H1 (cell line): ENCODE measurements around the gene ALLC. TPM values are rescaled to one million over a fixed set of nuclear protein-coding genes. Genes with fewer than 3 reads are reported as not detected.

Source experiments
- CTCF ChIA-PET: fragments of 300-600 bp; sonication (Branson Sonifier 250); formaldehyde crosslinking; loops from one replicate; lab custom pipeline; 2021; ENCODE audit not compliant: partially characterized antibody; lab: Charles Lee
- POLR2A ChIA-PET: fragments of 300-600 bp; sonication (Branson Sonifier 250); formaldehyde crosslinking; loops from one replicate; lab custom pipeline; 2021; ENCODE audit warnings: inconsistent platforms; ENCODE audit not compliant: partially characterized antibody; lab: Charles Lee
- DNase-seq, 2 experiments: peaks; one replicate each; pipeline versions ENCODE4 v3.0.0 to v3.0.0-alpha.2; 2010 to 2022; ENCODE audit warnings: low spot score in 2 of 2, low read depth in 1 of 2, mixed read lengths in 1 of 2
- FAIRE-seq: peaks from 2 replicates; lab custom pipeline; 2011; peaks lifted over from hg19 to GRCh38; lab: Jason Lieb, UNC
- H2AFZ ChIP-seq: 2 replicates; pipeline ENCODE4 v1.8.1; 2012; ENCODE audit warnings: low read length, inconsistent platforms
- H2AK5ac ChIP-seq: 2 replicates; pipeline ENCODE4 v1.6.1; 2013; ENCODE audit warnings: low read depth, low read length
- H2BK120ac ChIP-seq: replicated peaks from 2 replicates; pipeline ENCODE3; 2013; ENCODE audit warnings: low read depth, low read length, inconsistent platforms
- H2BK12ac ChIP-seq: 2 replicates; pipeline ENCODE4 v1.6.1; 2013; ENCODE audit warnings: low read depth, low read length
- H2BK15ac ChIP-seq: 2 replicates; pipeline ENCODE4 v1.6.1; 2013; ENCODE audit warnings: low read length
- H2BK20ac ChIP-seq: 2 replicates; pipeline ENCODE4 v1.6.1; 2013; ENCODE audit warnings: low read length
- H2BK5ac ChIP-seq: 2 replicates; pipeline ENCODE4 v1.6.1; 2013; ENCODE audit warnings: low read depth, low read length
- H3K14ac ChIP-seq: 2 replicates; pipeline ENCODE4 v1.6.1; 2013; ENCODE audit warnings: inconsistent platforms; ENCODE audit not compliant: insufficient read length
- H3K18ac ChIP-seq: 2 replicates; pipeline ENCODE4 v1.6.1; 2013; ENCODE audit warnings: low read length; ENCODE audit errors: extremely low read depth
- H3K23ac ChIP-seq: 2 replicates; pipeline ENCODE4 v1.6.1; 2013; ENCODE audit warnings: inconsistent platforms; ENCODE audit not compliant: insufficient read length
- H3K23me2 ChIP-seq: 2 replicates; pipeline ENCODE4 v1.6.1; 2013; ENCODE audit warnings: low read depth, low read length
- H3K27ac ChIP-seq: 2 replicates; pipeline ENCODE4 v1.6.1; 2011; ENCODE audit warnings: low read depth, low read length, inconsistent platforms
- H3K27me3 ChIP-seq, 4 experiments: replicated peaks in 1 of 4; 1 replicate in 1 of 4; 2 replicates in 3 of 4; pipeline versions ENCODE4 v1.6.1 to v1.8.1; 2011 to 2013; ENCODE audit warnings: low read length in 3 of 4, mild to moderate bottlenecking in 3 of 4, inconsistent platforms in 2 of 4, mixed read lengths in 2 of 4, moderate library complexity in 1 of 4; ENCODE audit not compliant: control insufficient read depth in 3 of 4, insufficient read depth in 3 of 4; ENCODE audit errors: extremely low read depth in 1 of 4
- H3K36me3 ChIP-seq, 4 experiments: 2 replicates each; pipeline versions ENCODE4 v1.6.1 to v1.8.1; 2011 to 2013; ENCODE audit warnings: mild to moderate bottlenecking in 4 of 4, low read length in 3 of 4, moderate library complexity in 2 of 4, control low read depth in 1 of 4, inconsistent platforms in 1 of 4; ENCODE audit not compliant: insufficient read depth in 4 of 4, control insufficient read depth in 2 of 4
- H3K4ac ChIP-seq: replicated peaks from 2 replicates; pipeline ENCODE3; 2013; ENCODE audit warnings: low read length, low read depth, mixed read lengths, inconsistent platforms; ENCODE audit not compliant: insufficient read length
- H3K4me1 ChIP-seq, 4 experiments: replicated peaks in 1 of 4; 1 replicate in 1 of 4; 2 replicates in 3 of 4; pipeline versions ENCODE4 v1.6.1 to v1.8.1; 2011 to 2013; ENCODE audit warnings: low read length in 3 of 4, inconsistent platforms in 2 of 4, mixed read lengths in 1 of 4; ENCODE audit not compliant: insufficient read depth in 4 of 4, control insufficient read depth in 3 of 4
- H3K4me2 ChIP-seq, 2 experiments: 2 replicates each; pipeline versions ENCODE4 v1.6.1 to v1.8.1; 2011 to 2013; ENCODE audit warnings: low read depth in 2 of 2, low read length in 2 of 2, control low read depth in 1 of 2, inconsistent platforms in 1 of 2, mild to moderate bottlenecking in 1 of 2; ENCODE audit not compliant: insufficient read depth in 1 of 2
- H3K4me3 ChIP-seq, 4 experiments: fragments of 200-600, 300-600 bp in 1 of 4; sonication (generic), shearing (Covaris generic), sonication (Bioruptor Twin) in 1 of 4; 2 replicates each; pipeline versions ENCODE4 v1.5.1 to v1.8.1; 2011 to 2016; ENCODE audit warnings: low read length in 4 of 4, low read depth in 3 of 4, control low read depth in 2 of 4, inconsistent platforms in 2 of 4, mild to moderate bottlenecking in 2 of 4, mixed read lengths in 1 of 4, moderate library complexity in 1 of 4; ENCODE audit not compliant: insufficient read depth in 2 of 4; ENCODE audit errors: extremely low read depth in 1 of 4
- H3K56ac ChIP-seq: replicated peaks from 2 replicates; pipeline ENCODE3; 2013; ENCODE audit warnings: low read depth, mild to moderate bottlenecking, mixed read lengths, low read length, inconsistent platforms; ENCODE audit not compliant: insufficient read length
- H3K79me1 ChIP-seq: 2 replicates; pipeline ENCODE4 v1.6.1; 2013; ENCODE audit warnings: low read depth, low read length, control low read depth
- H3K79me2 ChIP-seq, 2 experiments: 2 replicates each; pipeline versions ENCODE4 v1.6.1 to v1.8.1; 2012 to 2013; ENCODE audit warnings: low read length in 2 of 2, mild to moderate bottlenecking in 2 of 2, inconsistent platforms in 1 of 2; ENCODE audit not compliant: insufficient read depth in 2 of 2, control insufficient read depth in 1 of 2
- H3K9ac ChIP-seq, 4 experiments: replicated peaks in 1 of 4; 1 replicate in 1 of 4; 2 replicates in 3 of 4; pipeline versions ENCODE4 v1.6.1 to v1.8.1; 2011 to 2013; ENCODE audit warnings: low read depth in 3 of 4, low read length in 3 of 4, control low read depth in 2 of 4, mild to moderate bottlenecking in 2 of 4, moderate library complexity in 2 of 4, inconsistent platforms in 1 of 4; ENCODE audit errors: extremely low read depth in 1 of 4
- H3K9me3 ChIP-seq, 2 experiments: 2 replicates each; pipeline versions ENCODE4 v1.6.1 to v1.8.1; 2012 to 2013; ENCODE audit warnings: mild to moderate bottlenecking in 2 of 2, moderate library complexity in 2 of 2, control low read depth in 1 of 2, inconsistent platforms in 1 of 2, low read depth in 1 of 2, low read length in 1 of 2, mixed read lengths in 1 of 2; ENCODE audit not compliant: insufficient read depth in 2 of 2
- H4K20me1 ChIP-seq, 2 experiments: replicated peaks in 1 of 2; 2 replicates each; pipeline versions ENCODE3 to v1.8.1; 2011 to 2013; ENCODE audit warnings: inconsistent platforms in 2 of 2, low read length in 2 of 2, mild to moderate bottlenecking in 1 of 2; ENCODE audit not compliant: insufficient read depth in 2 of 2, control insufficient read depth in 1 of 2
- H4K5ac ChIP-seq: 2 replicates; pipeline ENCODE4 v1.6.1; 2013; ENCODE audit warnings: low read length, low read depth, mixed read lengths, inconsistent platforms; ENCODE audit not compliant: insufficient read length
- H4K8ac ChIP-seq: 2 replicates; pipeline ENCODE4 v1.8.0; 2013; ENCODE audit warnings: mild to moderate bottlenecking, moderate library complexity, low read length, inconsistent platforms; ENCODE audit not compliant: insufficient read depth; ENCODE audit errors: extremely low read depth
- H4K91ac ChIP-seq: replicated peaks from 2 replicates; pipeline ENCODE3; 2013; ENCODE audit warnings: low read length, mixed read lengths, inconsistent platforms; ENCODE audit not compliant: insufficient read length
- CBX8 ChIP-seq: fragments of 300-800, 300-1000 bp; sonication (generic); IDR thresholded peaks from 2 replicates; pipeline ENCODE4 v1.7.1; 2016; ENCODE audit warnings: low read depth, low read length, borderline replicate concordance
- CREB1 ChIP-seq: IDR thresholded peaks from 2 replicates; pipeline ENCODE4 v1.6.1; 2012; ENCODE audit warnings: inconsistent platforms
- CTCF ChIP-seq, 3 experiments: IDR thresholded peaks; 1 replicate in 2 of 3; 2 replicates in 1 of 3; pipeline versions ENCODE4 v1.5.1 to v1.6.1; 2011; ENCODE audit warnings: low read length in 3 of 3, mild to moderate bottlenecking in 3 of 3, inconsistent platforms in 2 of 3, low read depth in 1 of 3, moderate library complexity in 1 of 3; ENCODE audit not compliant: insufficient read depth in 1 of 3; ENCODE audit errors: control extremely low read depth in 1 of 3
- EGR1 ChIP-seq: IDR thresholded peaks from 2 replicates; pipeline ENCODE4 v1.6.1; 2011; ENCODE audit warnings: low read depth, low read length, borderline replicate concordance
- EZH2 ChIP-seq: fragments of 200-600 bp; sonication (generic); IDR thresholded peaks from 2 replicates; pipeline ENCODE4 v1.7.1; 2012; ENCODE audit warnings: low read depth, mild to moderate bottlenecking, moderate library complexity, low read length, inconsistent platforms; ENCODE audit not compliant: severe bottlenecking
- MAFK ChIP-seq: IDR thresholded peaks from 2 replicates; pipeline ENCODE4 v1.6.1; 2012; ENCODE audit warnings: low read depth, mild to moderate bottlenecking, improper control_type of control experiment, low read length
- POLR2A ChIP-seq, 2 experiments: IDR thresholded peaks; 1 replicate in 1 of 2; 2 replicates in 1 of 2; pipeline ENCODE4 v1.6.1; 2011; ENCODE audit warnings: low read depth in 2 of 2, low read length in 2 of 2, mild to moderate bottlenecking in 2 of 2; ENCODE audit errors: control extremely low read depth in 1 of 2
- SAP30 ChIP-seq: fragments of 300-600 bp; sonication (generic); IDR thresholded peaks from 2 replicates; pipeline ENCODE4 v1.7.1; 2012; ENCODE audit warnings: low read length, moderate library complexity, mild to moderate bottlenecking, inconsistent platforms; ENCODE audit not compliant: insufficient read depth, insufficient replicate concordance
- SIX5 ChIP-seq: IDR thresholded peaks from 2 replicates; pipeline ENCODE4 v1.6.1; 2011; ENCODE audit warnings: mild to moderate bottlenecking, low read depth, low read length
- SP4 ChIP-seq: IDR thresholded peaks from 2 replicates; pipeline ENCODE4 v1.6.1; 2012; ENCODE audit warnings: low read length, inconsistent platforms
- TAF7 ChIP-seq: optimal IDR thresholded peaks from 2 replicates; pipeline ENCODE3; 2011; ENCODE audit warnings: low read depth, mild to moderate bottlenecking, inconsistent platforms, low read length, moderate library complexity, borderline replicate concordance
- WGBS, 2 experiments: shearing (Covaris generic) in 1 of 2; methylation state at CpG; one replicate each; pipeline versions ENCODE4 v1.1.6 to v1.1.7; 2013 to 2015; ENCODE audit warnings: low lambda C conversion rate in 2 of 2, mixed read lengths in 2 of 2, inconsistent platforms in 1 of 2, low coverage in 1 of 2, missing lambda C conversion rate in 1 of 2; ENCODE audit not compliant: insufficient replicate concordance in 2 of 2, insufficient coverage in 1 of 2, insufficient read length in 1 of 2; ENCODE audit errors: extremely low coverage in 1 of 2, missing lambda C conversion rate in 1 of 2; 5-methylcytosine and 5-hydroxymethylcytosine counted together
- polyA plus RNA-seq, 7 experiments: library from polyadenylated mRNA; depleted of rRNA in 3 of 7; stranded (reverse) in 5 of 7; unstranded in 2 of 7; fragments of >200 nt in 5 of 7; fragments of 200-250 nt in 2 of 7; gene quantifications; 1 replicate in 5 of 7; 2 replicates in 1 of 7; 4 replicates in 1 of 7; pipeline versions ENCODE4 v1.2.1 to v1.2.3, GENCODE V29; 2011 to 2013; ENCODE audit warnings: missing spikeins in 2 of 7, mixed read lengths in 2 of 7
- total RNA-seq: library from RNA; stranded (reverse); fragmentation: NEBNext Ultra II Directional; extraction: Animal tissue kit (Norgen Biotek cat#: 25700); gene quantifications from 2 replicates; pipeline ENCODE4 v1.2.1, GENCODE V29; 2021

ALLC gene
- total and polyA plus RNA-seq, 2 of the 8 experiments (the other 6 are each of a cell fraction or from before 2014, with no cell fraction given), result not detected

- Histone ChIP-seq H3K4me2 (no peak overlapping the region), H2BK120ac (no peak overlapping the region), H3K79me2 (no peaks in the 10 kb centered on the region), H3K9me3 (no peaks in the 10 kb centered on the region), H3K4me3 (no peak overlapping the region), H2AK5ac (no peak overlapping the region), H3K23ac (no peak overlapping the region), H3K36me3 (no peaks in the 10 kb centered on the region), H2BK5ac (no peak overlapping the region), H4K5ac (no peak overlapping the region), H3K23me2 (no peaks in the 10 kb centered on the region), H3K14ac (no peak overlapping the region), H3K4ac (no peak overlapping the region), H4K8ac (no peak overlapping the region), H2AFZ (no peak overlapping the region), H3K56ac (no peak overlapping the region), H3K27ac (no peak overlapping the region), H2BK15ac (no peak overlapping the region), H2BK12ac (no peak overlapping the region), H3K18ac (no peak overlapping the region), H4K20me1 (no peaks in the 10 kb centered on the region), H2BK20ac (no peak overlapping the region), H3K4me1 (no peaks in the 10 kb centered on the region; a peak in 1 of 7 replicates), H4K91ac (no peak overlapping the region), H3K9ac (peak overlapping the region in 1 of 4 experiments; percentile 11; a peak in 1 of 7 replicates), H3K27me3 (no peaks in the 10 kb centered on the region; a peak in 1 of 7 replicates), H3K79me1 (no peaks in the 10 kb centered on the region)
- ChIA-PET CTCF (interaction anchor here (1.9 to 3.4 kb wide), 4 partner anchors 9 to 18 kb away, joined by 5 to 12 read pairs (median 10); no protein-coding TSS in a partner anchor), POLR2A (interaction anchor here (1.2 to 2.7 kb wide), 3 partner anchors 11 to 55 kb away, joined by 3 to 8 read pairs (median 5); no protein-coding TSS in a partner anchor)
- WGBS, 2 experiments, result 83% methylated on average over 11 of the region's 11 CpGs; no CpG with 5 or more reads in 1 of the 2 experiments
- peak in 1 of 2 experiments; percentile 41 for DNase-seq
- FAIRE-seq, result no peak
- no peak for TF ChIP-seq CREB1
- no peak for TF ChIP-seq SIX5
- no peak for TF ChIP-seq POLR2A (IDR thresholded peaks at IDR 0.05; ENCODE audit: control extremely low read depth in 1 of 2, low read depth in 2 of 2, low read length in 2 of 2)
- no peak for TF ChIP-seq SP4
- no peak for TF ChIP-seq EZH2
- no peak for TF ChIP-seq MAFK
- no peak for TF ChIP-seq TAF7
- TF ChIP-seq EGR1, result no peak
- no peak for TF ChIP-seq CBX8
- no peak for TF ChIP-seq CTCF (IDR thresholded peaks at IDR 0.05; ENCODE audit: control extremely low read depth in 1 of 3, insufficient read depth in 1 of 3, low read depth in 1 of 3, low read length in 3 of 3)
- TF ChIP-seq SAP30, result no peak
Observed at GRCh38 chr2:3633982-3634595, 23.9 kb upstream of the ALLC start.
